ENCODE measurements around the gene CATSPERB. TPM values are rescaled to one million over a fixed set of nuclear protein-coding genes. Genes with fewer than 3 reads are reported as not detected.

CATSPERB gene
- total and polyA plus RNA-seq, 2 experiments from 2014 or later, result 0.27 to 0.38 TPM

- TF ChIP-seq, protein P1, sequence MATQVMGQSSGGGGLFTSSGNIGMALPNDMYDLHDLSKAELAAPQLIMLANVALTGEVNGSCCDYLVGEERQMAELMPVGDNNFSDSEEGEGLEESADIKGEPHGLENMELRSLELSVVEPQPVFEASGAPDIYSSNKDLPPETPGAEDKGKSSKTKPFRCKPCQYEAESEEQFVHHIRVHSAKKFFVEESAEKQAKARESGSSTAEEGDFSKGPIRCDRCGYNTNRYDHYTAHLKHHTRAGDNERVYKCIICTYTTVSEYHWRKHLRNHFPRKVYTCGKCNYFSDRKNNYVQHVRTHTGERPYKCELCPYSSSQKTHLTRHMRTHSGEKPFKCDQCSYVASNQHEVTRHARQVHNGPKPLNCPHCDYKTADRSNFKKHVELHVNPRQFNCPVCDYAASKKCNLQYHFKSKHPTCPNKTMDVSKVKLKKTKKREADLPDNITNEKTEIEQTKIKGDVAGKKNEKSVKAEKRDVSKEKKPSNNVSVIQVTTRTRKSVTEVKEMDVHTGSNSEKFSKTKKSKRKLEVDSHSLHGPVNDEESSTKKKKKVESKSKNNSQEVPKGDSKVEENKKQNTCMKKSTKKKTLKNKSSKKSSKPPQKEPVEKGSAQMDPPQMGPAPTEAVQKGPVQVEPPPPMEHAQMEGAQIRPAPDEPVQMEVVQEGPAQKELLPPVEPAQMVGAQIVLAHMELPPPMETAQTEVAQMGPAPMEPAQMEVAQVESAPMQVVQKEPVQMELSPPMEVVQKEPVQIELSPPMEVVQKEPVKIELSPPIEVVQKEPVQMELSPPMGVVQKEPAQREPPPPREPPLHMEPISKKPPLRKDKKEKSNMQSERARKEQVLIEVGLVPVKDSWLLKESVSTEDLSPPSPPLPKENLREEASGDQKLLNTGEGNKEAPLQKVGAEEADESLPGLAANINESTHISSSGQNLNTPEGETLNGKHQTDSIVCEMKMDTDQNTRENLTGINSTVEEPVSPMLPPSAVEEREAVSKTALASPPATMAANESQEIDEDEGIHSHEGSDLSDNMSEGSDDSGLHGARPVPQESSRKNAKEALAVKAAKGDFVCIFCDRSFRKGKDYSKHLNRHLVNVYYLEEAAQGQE (IDR thresholded peaks at IDR 0.05; ENCODE audit: unreplicated experiment), result no peak
- TF ChIP-seq ZNF114 (CRISPR knock-in tag; IDR thresholded peaks at IDR 0.05) (no peak), JUNB (IDR thresholded peaks at IDR 0.05; ENCODE audit: unreplicated experiment) (no peak)
Observed at GRCh38 chr14:91545946-91546716, 185.8 kb downstream of the CATSPERB start (continued).

DNA sequence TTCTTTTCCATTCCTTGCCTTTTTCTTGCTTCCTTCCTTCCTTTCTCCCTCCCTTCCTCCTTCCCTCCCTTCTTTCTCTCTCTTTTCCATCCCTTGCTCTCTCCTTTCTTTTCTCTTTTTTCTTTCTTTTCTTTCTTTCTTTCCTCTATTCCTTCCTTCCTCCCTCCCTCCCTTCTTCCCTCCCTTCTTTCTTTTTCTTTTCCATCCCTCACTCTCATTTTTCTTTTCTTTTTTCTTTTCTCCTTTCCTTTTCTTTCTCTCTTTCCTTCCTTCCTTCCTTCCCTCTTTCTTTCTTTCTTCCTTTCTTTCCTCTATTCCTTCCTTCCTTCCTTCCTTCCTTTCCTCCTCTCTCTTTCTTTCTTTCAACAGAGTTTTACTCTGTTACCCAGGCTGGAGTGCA, 186.7 kb downstream of the CATSPERB start:
- peaks cover 14% of the 10 kb centered on the region; the same call in 2 of the 3 replicates for H3K9me3 Mint-ChIP-seq
- DNase-seq (ENCODE audit: low spot score), result no peak

DNA sequence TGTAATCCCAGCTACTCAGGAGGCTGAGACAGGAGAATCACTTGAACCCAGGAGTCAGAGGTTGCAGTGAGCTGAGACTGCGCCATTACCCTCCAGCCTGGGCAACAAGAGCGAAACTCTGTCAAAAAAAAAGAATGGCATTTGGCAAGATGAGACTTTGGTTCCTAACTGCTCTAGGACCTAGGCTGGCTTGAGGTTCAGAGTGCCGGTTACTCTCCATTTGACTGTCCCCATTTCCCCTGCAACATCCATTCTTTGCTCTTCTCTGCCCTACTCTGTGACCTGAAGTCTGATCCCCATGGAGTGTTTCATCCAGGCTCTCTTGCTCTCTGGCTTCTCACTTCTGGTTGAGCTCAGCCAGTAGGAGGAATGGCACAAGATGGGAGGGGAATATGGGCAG, 195.6 kb downstream of the CATSPERB start:
- H3K4me2 ChIP-seq, result no peak overlapping the region
- H3K4me1 ChIP-seq (ENCODE audit: insufficient read depth), result no peaks in the 10 kb centered on the region
- no peak overlapping the region for H3K27ac ChIP-seq (ENCODE audit: low read depth)
- peaks cover 6% of the 10 kb centered on the region; the same call in 1 of the 3 replicates for H3K36me3 Mint-ChIP-seq (ENCODE audit: low read depth)
- H3K79me2 ChIP-seq (replicated peaks; ENCODE audit: insufficient read depth), result no peaks in the 10 kb centered on the region
- no peaks in the 10 kb centered on the region for H4K20me1 ChIP-seq (replicated peaks; ENCODE audit: insufficient read depth)
- no peak for DNase-seq (ENCODE audit: low spot score)
- H3K4me3 ChIP-seq, result no peak overlapping the region
- no peaks in the 10 kb centered on the region for H3F3A ChIP-seq (replicated peaks; ENCODE audit: low read depth)
- H3K27me3 ChIP-seq (ENCODE audit: insufficient read depth), result no peaks in the 10 kb centered on the region
- H3K4me3 Mint-ChIP-seq, result no peak overlapping the region
- 0 out of 2 replicates have a peak overlapping the region, but pooled peaks have one; percentile 6 for H2AFZ ChIP-seq
- no peak for TF ChIP-seq ETS1 (IDR thresholded peaks at IDR 0.05)
- TF ChIP-seq JUNB (IDR thresholded peaks at IDR 0.05; ENCODE audit: unreplicated experiment), result no peak
- no peak for TF ChIP-seq STAT1 (IDR thresholded peaks at IDR 0.05; ENCODE audit: unreplicated experiment)
- TF ChIP-seq EZH2phosphoT487 (IDR thresholded peaks at IDR 0.05; ENCODE audit: unreplicated experiment), result no peak
- TF ChIP-seq, protein P2, sequence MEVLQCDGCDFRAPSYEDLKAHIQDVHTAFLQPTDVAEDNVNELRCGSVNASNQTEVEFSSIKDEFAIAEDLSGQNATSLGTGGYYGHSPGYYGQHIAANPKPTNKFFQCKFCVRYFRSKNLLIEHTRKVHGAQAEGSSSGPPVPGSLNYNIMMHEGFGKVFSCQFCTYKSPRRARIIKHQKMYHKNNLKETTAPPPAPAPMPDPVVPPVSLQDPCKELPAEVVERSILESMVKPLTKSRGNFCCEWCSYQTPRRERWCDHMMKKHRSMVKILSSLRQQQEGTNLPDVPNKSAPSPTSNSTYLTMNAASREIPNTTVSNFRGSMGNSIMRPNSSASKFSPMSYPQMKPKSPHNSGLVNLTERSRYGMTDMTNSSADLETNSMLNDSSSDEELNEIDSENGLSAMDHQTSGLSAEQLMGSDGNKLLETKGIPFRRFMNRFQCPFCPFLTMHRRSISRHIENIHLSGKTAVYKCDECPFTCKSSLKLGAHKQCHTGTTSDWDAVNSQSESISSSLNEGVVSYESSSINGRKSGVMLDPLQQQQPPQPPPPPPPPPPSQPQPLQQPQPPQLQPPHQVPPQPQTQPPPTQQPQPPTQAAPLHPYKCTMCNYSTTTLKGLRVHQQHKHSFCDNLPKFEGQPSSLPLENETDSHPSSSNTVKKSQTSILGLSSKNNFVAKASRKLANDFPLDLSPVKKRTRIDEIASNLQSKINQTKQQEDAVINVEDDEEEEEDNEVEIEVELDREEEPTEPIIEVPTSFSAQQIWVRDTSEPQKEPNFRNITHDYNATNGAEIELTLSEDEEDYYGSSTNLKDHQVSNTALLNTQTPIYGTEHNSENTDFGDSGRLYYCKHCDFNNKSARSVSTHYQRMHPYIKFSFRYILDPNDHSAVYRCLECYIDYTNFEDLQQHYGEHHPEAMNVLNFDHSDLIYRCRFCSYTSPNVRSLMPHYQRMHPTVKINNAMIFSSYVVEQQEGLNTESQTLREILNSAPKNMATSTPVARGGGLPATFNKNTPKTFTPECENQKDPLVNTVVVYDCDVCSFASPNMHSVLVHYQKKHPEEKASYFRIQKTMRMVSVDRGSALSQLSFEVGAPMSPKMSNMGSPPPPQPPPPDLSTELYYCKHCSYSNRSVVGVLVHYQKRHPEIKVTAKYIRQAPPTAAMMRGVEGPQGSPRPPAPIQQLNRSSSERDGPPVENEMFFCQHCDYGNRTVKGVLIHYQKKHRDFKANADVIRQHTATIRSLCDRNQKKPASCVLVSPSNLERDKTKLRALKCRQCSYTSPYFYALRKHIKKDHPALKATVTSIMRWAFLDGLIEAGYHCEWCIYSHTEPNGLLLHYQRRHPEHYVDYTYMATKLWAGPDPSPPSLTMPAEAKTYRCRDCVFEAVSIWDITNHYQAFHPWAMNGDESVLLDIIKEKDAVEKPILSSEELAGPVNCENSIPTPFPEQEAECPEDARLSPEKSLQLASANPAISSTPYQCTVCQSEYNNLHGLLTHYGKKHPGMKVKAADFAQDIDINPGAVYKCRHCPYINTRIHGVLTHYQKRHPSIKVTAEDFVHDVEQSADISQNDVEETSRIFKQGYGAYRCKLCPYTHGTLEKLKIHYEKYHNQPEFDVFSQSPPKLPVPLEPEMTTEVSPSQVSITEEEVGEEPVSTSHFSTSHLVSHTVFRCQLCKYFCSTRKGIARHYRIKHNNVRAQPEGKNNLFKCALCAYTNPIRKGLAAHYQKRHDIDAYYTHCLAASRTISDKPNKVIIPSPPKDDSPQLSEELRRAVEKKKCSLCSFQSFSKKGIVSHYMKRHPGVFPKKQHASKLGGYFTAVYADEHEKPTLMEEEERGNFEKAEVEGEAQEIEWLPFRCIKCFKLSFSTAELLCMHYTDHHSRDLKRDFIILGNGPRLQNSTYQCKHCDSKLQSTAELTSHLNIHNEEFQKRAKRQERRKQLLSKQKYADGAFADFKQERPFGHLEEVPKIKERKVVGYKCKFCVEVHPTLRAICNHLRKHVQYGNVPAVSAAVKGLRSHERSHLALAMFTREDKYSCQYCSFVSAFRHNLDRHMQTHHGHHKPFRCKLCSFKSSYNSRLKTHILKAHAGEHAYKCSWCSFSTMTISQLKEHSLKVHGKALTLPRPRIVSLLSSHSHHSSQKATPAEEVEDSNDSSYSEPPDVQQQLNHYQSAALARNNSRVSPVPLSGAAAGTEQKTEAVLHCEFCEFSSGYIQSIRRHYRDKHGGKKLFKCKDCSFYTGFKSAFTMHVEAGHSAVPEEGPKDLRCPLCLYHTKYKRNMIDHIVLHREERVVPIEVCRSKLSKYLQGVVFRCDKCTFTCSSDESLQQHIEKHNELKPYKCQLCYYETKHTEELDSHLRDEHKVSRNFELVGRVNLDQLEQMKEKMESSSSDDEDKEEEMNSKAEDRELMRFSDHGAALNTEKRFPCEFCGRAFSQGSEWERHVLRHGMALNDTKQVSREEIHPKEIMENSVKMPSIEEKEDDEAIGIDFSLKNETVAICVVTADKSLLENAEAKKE (CRISPR knock-in tag; IDR thresholded peaks at IDR 0.05), result no peak
- TF ChIP-seq ZNF331 (CRISPR knock-in tag; IDR thresholded peaks at IDR 0.05; ENCODE audit: low read depth), result no peak
- ATAC-seq, result no peak
- no peaks in the 10 kb centered on the region for H3K27me3 Mint-ChIP-seq (ENCODE audit: insufficient read depth, low read depth, poor library complexity)
- H3K4me1 Mint-ChIP-seq, result no peaks in the 10 kb centered on the region
- H3K27ac Mint-ChIP-seq, result no peak overlapping the region
- no peaks in the 10 kb centered on the region for H3K36me3 ChIP-seq (ENCODE audit: insufficient read depth)
- peaks cover 22% of the 10 kb centered on the region for H3K9me3 Mint-ChIP-seq
- 0 out of 2 replicates have a peak, but pooled peaks cover 3% of the 10 kb centered on the region for H3K9me2 ChIP-seq (ENCODE audit: insufficient read depth)

More for the DNA sequence above, 186.7 kb downstream of the CATSPERB start:
- Histone ChIP-seq H3K79me2 (replicated peaks; ENCODE audit: insufficient read depth) (no peaks in the 10 kb centered on the region), H3F3A (replicated peaks; ENCODE audit: low read depth) (no peaks in the 10 kb centered on the region), H3K4me2 (no peak overlapping the region), H2AFZ (no peak overlapping the region), H3K9me2 (ENCODE audit: insufficient read depth) (no peaks in the 10 kb centered on the region), H3K4me3 (no peak overlapping the region), H3K27ac (ENCODE audit: low read depth) (no peak overlapping the region), H4K20me1 (replicated peaks; ENCODE audit: insufficient read depth) (no peaks in the 10 kb centered on the region), H3K27me3 (ENCODE audit: insufficient read depth) (no peaks in the 10 kb centered on the region), H3K4me1 (ENCODE audit: insufficient read depth) (no peaks in the 10 kb centered on the region), H3K36me3 (ENCODE audit: insufficient read depth) (no peaks in the 10 kb centered on the region)
- H3K27me3 Mint-ChIP-seq (ENCODE audit: insufficient read depth, low read depth, poor library complexity), result peaks cover 3% of the 10 kb centered on the region
- ATAC-seq, result no peak
- no peak for TF ChIP-seq EZH2phosphoT487 (IDR thresholded peaks at IDR 0.05; ENCODE audit: unreplicated experiment)
- no peak overlapping the region for H3K27ac Mint-ChIP-seq
- no peaks in the 10 kb centered on the region for H3K4me1 Mint-ChIP-seq
- H3K4me3 Mint-ChIP-seq, result no peak overlapping the region
- no peaks in the 10 kb centered on the region for H3K36me3 Mint-ChIP-seq (ENCODE audit: low read depth)

Measured in GM23338 (cell line).